Glomerular visceral epithelial cell (primary cell): ENCODE measurements around the gene CNTNAP4.

Experiments
- DNase-seq: peaks from one replicate; pipeline ENCODE4 v3.0.0-alpha.2; 2016; ENCODE audit errors: extremely low spot score

Gene CNTNAP4

DNA sequence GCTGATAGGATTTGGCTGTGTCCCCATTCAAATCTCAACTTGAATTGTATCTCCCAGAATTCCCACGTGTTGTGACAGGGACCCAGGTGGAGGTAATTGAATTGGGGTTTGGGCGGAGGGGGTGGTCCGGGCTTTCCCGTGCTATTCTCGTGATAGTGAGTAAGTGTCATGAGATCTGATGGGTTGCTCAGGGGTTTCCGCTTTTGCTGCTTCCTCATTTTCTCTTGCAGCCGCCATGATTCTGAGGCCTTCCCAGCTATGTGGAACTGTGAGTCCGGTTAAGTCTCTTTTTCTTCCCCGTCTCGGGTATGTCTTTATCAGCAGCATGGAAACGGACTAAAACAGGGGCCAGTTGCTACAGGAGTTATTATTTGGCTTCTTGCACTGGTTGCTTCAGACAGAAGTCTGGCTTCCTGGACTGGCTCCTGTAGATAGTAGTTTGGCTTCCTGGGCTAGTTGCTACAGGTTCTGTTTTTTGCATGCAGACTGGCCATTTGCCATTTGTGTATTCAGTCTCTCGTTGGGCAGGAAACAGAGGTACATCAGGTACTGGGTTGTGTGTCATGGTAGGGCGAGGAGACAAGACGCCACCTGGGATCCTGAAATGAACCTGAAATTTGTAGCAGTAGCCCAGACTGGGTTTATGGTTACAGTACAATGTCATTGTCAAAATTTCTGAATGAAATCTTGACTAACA is 32.6 kb downstream of the CNTNAP4 start:
- DNase-seq, result no peak

GRCh38 chr16:76311260-76311659 is 34.1 kb downstream of the CNTNAP4 start:
- no peak for DNase-seq

- DNase-seq, result no peak
Measured at GRCh38 chr16:76318565-76318964, 41.4 kb downstream of the CNTNAP4 start.

DNA sequence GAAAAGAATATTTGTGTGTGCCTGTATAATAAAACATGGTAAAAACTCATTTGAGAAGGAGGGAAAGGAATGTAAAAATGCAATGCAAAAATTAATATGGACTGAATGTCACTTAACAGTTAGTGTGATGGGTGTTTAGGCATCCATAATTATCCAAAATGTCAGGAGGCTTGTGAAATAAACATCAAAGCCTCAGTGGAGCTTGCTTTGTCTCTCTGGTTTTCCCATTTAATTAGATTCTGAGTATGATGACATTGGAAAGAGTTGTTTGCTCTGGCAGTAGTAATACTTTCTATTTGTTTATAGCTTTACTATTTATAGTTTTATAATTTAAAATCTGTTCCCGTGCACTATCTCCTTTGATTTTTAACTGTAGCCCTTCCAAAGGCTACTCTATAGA is 51.9 kb downstream of the CNTNAP4 start:
- no peak for DNase-seq

GRCh38 chr16:76335180-76335974 is 58.2 kb downstream of the CNTNAP4 start:
- DNase-seq, result no peak

GRCh38 chr16:76336112-76336511 is 58.9 kb downstream of the CNTNAP4 start:
- no peak for DNase-seq

DNA sequence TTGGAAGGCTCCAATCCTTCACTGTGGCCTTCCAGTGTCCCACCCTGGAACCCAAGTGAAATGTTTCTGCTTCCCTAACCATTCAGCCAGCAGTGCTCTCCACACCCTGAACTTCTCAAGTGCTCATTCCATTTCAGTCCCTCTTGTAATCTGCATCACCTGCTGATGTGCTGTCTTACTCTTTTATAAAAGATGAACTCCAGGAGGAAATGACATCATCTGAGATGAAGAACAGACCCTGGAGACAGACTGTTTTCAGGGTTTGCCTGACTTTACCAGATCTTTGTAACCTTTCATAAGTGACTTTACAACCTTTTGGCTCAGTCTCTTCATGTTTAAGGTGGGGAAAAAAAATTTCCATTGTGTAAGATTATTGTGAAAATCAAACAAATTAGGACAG is 61.3 kb downstream of the CNTNAP4 start:
- no peak for DNase-seq

- DNase-seq, result no peak
Measured at GRCh38 chr16:76343769-76344168, 66.6 kb downstream of the CNTNAP4 start.

GRCh38 chr16:76345163-76345661 is 68.0 kb downstream of the CNTNAP4 start:
- DNase-seq, result no peak

DNA sequence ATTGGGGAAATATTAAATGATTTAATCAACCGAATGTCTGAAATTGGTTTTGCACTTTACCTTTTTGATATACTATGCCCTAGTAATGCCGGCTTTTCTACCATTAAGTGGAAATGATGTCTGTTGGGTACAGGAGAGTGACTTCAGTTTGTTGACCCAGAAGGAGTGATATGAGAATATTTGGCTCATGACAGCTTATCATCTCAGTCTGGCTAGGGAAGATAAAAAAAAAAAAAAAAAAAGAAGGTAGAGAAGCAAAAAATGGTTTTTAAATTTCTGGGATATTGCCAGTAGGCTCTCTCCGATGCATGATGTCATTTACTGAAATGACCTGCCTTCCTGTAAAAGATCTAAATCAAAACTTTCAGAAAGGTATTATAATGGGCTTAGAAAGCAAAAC is 69.0 kb downstream of the CNTNAP4 start:
- DNase-seq, result no peak

DNA sequence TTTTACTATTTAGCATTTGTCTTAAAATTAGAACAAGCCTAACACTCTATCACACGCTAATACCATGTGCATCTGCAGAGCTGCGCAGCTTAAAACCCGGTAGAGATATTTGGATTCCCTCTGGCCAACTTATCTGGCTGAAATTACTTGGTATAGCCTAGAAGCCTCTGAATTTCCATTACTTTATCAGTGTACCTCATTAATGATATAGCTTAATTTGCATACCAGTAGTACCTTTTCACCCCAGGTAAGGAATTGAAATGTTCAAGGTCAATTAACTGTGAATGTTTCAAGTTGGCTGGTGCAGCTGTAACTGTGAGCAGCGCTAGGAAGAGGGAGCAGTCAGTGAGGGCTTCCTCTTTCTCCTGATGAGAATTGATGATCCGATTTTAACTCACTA is 74.2 kb downstream of the CNTNAP4 start:
- no peak for DNase-seq

- no peak for DNase-seq
Measured at GRCh38 chr16:76360404-76360803, 83.2 kb downstream of the CNTNAP4 start.

DNA sequence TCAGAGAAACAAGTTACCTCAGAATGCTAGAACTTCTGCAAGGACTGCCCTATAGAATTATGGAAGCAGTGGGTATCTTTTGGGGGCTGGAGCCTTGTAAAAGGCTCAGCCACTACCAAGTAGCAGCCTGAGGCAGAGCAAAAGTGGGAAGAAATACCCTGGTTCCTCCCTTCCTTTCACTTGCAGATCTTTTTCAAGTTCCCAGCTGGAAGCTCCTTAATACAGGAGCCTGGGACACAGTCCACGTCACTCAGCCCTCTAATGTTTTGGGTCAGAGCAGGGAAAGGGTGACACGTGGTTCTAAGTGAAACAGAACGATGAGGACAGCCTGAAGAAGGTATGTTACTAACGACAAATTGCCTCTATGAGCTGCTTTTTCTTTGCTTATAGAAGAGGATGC is 93.1 kb downstream of the CNTNAP4 start:
- no peak for DNase-seq

- no peak for DNase-seq
Measured at GRCh38 chr16:76371441-76371840, 94.2 kb downstream of the CNTNAP4 start.

GRCh38 chr16:76373998-76374397 is 96.8 kb downstream of the CNTNAP4 start:
- DNase-seq, result no peak

DNA sequence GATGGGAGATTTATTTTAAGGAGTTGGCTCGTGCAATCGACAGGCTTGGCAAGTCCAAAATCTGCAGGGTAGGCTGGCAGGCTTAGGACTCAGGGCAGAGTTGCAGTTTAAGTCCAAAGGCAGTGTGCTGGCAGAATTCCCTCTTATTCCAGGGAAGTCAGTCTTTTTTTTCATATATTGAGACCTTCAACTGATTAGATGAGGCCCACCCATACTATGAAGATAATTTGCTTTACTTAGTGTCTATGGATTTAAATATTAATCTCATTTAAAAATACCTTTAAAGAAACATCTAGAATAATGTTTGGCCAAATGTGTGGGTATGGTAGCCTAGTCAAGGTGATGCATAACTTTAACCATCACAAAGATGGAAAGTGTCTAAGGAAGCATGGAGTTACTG is 99.8 kb downstream of the CNTNAP4 start:
- DNase-seq, result no peak

- no peak for DNase-seq
Measured at GRCh38 chr16:76378020-76378419, 100.8 kb downstream of the CNTNAP4 start.

DNA sequence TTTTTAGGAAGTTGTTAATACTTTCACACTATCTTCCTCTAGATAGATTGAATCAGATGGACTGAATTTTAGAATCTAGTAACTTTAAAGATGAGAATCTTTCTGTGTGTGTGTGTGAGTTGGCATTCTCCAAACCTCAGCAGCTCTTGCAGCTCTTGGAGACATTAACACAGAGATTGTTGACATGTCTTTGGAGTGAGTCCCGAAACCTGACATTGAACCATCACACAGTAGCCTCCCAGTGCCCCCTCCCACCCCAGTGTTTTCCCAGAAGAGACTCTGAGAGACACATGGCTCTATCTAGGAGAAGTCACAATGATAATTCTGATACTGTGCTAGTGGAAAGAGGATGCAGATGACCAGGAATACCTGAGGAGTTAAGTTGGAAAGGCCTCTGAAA is 103.9 kb downstream of the CNTNAP4 start:
- DNase-seq, result no peak

DNA sequence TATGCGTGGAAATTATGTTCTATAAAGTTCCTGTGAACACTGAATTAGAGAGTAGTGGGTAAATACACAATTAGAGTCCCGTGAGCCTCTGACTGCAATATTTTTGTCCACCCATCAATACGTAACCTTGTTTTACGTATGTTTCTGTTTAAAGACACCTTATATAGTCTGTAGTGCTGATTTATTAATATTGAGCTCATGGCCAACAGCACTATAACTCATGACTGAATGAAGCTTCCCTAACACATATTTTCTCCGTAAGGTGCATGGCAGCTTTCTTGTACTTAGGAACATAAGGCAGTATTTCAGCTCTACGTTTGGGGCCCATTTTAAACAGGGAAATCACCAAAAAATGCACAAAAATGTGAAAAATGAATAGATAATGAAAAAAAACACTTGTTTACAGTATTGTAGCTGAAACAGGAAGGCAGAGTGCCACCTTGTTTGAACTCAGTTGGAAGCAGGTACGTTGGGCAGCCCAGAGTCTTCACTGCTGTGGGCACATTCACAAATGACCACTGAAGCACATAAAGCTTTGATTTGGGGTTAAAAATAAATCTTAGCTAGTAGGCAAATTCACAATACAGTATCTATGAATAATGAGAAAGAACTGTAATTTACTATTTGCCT is 108.5 kb downstream of the CNTNAP4 start:
- DNase-seq, result no peak

GRCh38 chr16:76386784-76387183 is 109.6 kb downstream of the CNTNAP4 start:
- no peak for DNase-seq

DNA sequence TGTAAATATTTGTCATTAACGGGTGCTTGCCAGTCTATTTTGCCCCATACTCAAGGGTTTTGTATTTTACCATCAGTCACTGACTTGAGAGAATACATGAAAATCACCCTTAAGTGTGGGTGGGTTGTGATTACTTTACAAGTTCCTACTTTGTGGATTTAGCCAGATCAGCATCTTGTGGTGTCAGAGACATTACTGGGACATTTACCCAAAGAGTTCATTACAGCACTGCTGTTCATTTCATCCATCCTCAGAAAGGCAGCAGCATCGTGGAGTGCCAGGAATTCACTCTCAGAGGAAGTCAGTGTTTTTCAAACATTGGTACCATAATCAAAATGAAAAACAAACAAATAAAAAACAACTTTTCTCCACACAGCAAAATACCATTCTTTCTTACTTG is 110.8 kb downstream of the CNTNAP4 start:
- DNase-seq, result no peak

DNA sequence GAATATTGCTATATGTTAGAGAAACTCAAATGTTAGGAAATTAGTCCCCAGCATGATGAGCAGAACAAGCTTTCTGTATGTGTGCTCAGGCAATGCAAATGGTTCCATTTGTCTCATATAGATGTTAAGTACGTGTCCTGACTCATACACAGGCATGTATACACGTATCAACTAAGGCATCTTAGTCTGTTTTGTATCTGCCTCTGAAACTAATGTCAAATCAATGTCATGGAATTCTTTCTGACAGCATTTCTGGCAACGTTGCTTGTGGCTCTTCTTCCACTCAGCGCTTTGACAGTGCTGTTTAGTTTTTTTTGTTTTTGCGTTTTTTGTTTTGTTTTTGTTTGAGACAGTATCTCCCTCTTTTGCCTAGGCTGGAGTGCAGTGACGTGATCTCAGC is 111.9 kb downstream of the CNTNAP4 start:
- no peak for DNase-seq

DNA sequence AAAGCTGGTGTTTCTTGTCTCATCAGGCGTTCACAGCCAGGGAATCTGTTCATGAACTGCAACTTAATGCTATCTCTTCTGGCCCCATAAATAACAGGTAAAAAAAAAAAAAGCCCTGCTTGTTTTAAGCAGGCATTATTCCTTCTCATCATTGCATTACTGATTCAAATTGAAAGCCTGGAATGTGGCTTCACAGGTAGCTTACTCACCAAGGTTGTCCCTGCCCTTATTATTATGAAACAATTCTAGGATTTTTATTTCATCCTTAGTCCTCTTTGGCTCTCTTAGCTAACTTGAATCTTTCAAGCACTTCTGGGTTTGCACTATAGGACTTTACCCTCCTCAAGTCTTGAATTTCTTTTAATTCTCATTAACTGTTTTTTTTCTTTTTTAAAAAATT is 113.3 kb downstream of the CNTNAP4 start:
- no peak for DNase-seq
